GM18499 (cell line): ENCODE measurements around the gene MAML2.

Source experiments
- ATAC-seq: cut with Tn5 transposase; IDR thresholded peaks from one replicate; pipeline ENCODE4 v1.9.1; 2021; ENCODE audit warnings: moderate number of reproducible peaks; ENCODE audit not compliant: insufficient read depth, unreplicated experiment

Gene MAML2

GRCh38 chr11:96319898-96320656 lies 22.9 kb downstream of the MAML2 start:
- no peak for ATAC-seq

GRCh38 chr11:96318850-96319249 lies 24.1 kb downstream of the MAML2 start:
- ATAC-seq, result no peak

- ATAC-seq, result no peak
These were observed 24.6 kb downstream of the MAML2 start for GRCh38 chr11:96318399-96318798.

- ATAC-seq, result no peak
These were observed 25.0 kb downstream of the MAML2 start for GRCh38 chr11:96317985-96318384.

GRCh38 chr11:96317571-96317970 lies 25.4 kb downstream of the MAML2 start:
- no peak for ATAC-seq

GRCh38 chr11:96316869-96317268 lies 26.1 kb downstream of the MAML2 start:
- ATAC-seq, result no peak

GRCh38 chr11:96315476-96315875 lies 27.5 kb downstream of the MAML2 start:
- no peak for ATAC-seq

- no peak for ATAC-seq
These were observed 28.5 kb downstream of the MAML2 start for GRCh38 chr11:96314326-96315020.

- no peak for ATAC-seq
These were observed 29.8 kb downstream of the MAML2 start for GRCh38 chr11:96313163-96313562.

GRCh38 chr11:96311120-96311568 lies 31.9 kb downstream of the MAML2 start:
- no peak for ATAC-seq

GRCh38 chr11:96310236-96310635 lies 32.8 kb downstream of the MAML2 start:
- no peak for ATAC-seq

- ATAC-seq, result no peak
These were observed 33.4 kb downstream of the MAML2 start for GRCh38 chr11:96309643-96310017.

- no peak for ATAC-seq
These were observed 33.9 kb downstream of the MAML2 start for GRCh38 chr11:96309016-96309642.

- ATAC-seq, result no peak
These were observed 35.2 kb downstream of the MAML2 start for GRCh38 chr11:96307776-96308140.

GRCh38 chr11:96306933-96307775 lies 35.8 kb downstream of the MAML2 start:
- no peak for ATAC-seq

- no peak for ATAC-seq
These were observed 36.4 kb downstream of the MAML2 start for GRCh38 chr11:96306600-96306932.

GRCh38 chr11:96306071-96306470 lies 36.9 kb downstream of the MAML2 start:
- no peak for ATAC-seq

- no peak for ATAC-seq
These were observed 39.0 kb downstream of the MAML2 start for GRCh38 chr11:96303980-96304379.

- no peak for ATAC-seq
These were observed 39.9 kb downstream of the MAML2 start for GRCh38 chr11:96303064-96303463.

- no peak for ATAC-seq
These were observed 41.2 kb downstream of the MAML2 start for GRCh38 chr11:96301818-96302217.
